Vagina (tissue), 2 donors: ENCODE results near the gene GATAD2B.

ENCODE experiments used
- CTCF ChIP-seq, 3 experiments: fragments of 450-650 bp in 2 of 3; fragments of 200-600 bp in 1 of 3; sonication (generic) in 1 of 3; IDR thresholded peaks; one replicate each; pipeline ENCODE4 v1.5.1; 2017 to 2019; ENCODE audit warnings: antibody characterized with exemption in 3 of 3, mild to moderate bottlenecking in 2 of 3, moderate library complexity in 2 of 3
- POLR2A ChIP-seq, 2 donors: fragments of 450-650 bp; IDR thresholded peaks; one replicate each; pipeline ENCODE4 v1.6.1; 2017; ENCODE audit warnings: antibody characterized with exemption in 2 of 2, mild to moderate bottlenecking in 2 of 2, moderate library complexity in 2 of 2
- POLR2AphosphoS5 ChIP-seq, 2 donors: sonication (generic); formaldehyde crosslinking; IDR thresholded peaks; one replicate each; pipeline ENCODE4 v1.9.0; 2017; ENCODE audit warnings: antibody characterized with exemption in 2 of 2, mild to moderate bottlenecking in 2 of 2, low read depth in 1 of 2; ENCODE audit not compliant: insufficient read depth in 1 of 2

GRCh38 chr1:153877112-153877511 is 45.7 kb downstream of the GATAD2B start:
- TF ChIP-seq POLR2A (IDR thresholded peaks at IDR 0.05) (no peak), CTCF (IDR thresholded peaks at IDR 0.05) (no peak), POLR2AphosphoS5 (IDR thresholded peaks at IDR 0.05; ENCODE audit: insufficient read depth in 1 of 2, low read depth in 1 of 2) (no peak)
